Measurements from ENCODE around the gene CALR.

DNA sequence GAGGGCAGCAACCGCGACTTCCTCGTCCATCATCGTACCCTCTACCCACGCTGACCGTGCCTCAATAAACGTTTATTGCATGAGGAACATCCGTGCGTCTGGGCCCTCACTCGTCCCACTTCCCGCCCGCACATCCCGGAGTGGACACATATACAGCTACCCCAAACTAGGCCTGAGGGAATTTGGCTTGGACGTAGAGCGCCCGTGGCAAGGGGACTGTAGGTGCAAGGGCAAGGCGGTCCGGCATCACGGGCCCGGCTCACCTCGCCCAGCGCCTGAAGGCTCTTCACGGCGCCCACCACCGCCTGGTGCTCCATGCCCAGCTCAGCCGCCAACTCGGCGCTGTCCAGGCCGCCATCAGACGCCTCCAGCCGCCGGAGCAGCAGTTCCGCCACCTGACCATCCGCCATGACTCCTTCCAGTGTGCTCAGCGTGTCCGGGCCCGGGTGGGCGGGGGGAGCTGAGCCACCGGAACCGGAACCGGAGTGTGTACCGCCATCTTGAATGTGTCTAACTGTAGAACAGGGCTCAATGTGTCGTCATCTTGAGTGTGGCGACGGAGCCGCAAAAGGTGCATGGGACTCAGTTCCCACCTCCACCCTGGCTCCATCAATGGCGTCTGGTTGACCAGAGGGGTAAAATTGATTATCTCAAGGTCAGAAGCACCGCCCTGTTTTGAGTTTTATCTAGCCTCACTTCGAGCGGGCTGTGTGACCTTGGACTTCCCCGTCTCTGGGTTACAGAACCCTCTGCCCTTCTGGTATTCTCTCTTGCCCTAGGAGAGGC lies 4.9 kb upstream of the CALR start, which contains the start of gene FARSA:
- TF ChIP-seq OSR1 (CRISPR knock-in tag; IDR thresholded peaks at IDR 0.05) (no peak), PATZ1 (CRISPR knock-in tag; IDR thresholded peaks at IDR 0.05; ENCODE audit: borderline replicate concordance) (no peak)
- TF ChIP-seq, protein P1, sequence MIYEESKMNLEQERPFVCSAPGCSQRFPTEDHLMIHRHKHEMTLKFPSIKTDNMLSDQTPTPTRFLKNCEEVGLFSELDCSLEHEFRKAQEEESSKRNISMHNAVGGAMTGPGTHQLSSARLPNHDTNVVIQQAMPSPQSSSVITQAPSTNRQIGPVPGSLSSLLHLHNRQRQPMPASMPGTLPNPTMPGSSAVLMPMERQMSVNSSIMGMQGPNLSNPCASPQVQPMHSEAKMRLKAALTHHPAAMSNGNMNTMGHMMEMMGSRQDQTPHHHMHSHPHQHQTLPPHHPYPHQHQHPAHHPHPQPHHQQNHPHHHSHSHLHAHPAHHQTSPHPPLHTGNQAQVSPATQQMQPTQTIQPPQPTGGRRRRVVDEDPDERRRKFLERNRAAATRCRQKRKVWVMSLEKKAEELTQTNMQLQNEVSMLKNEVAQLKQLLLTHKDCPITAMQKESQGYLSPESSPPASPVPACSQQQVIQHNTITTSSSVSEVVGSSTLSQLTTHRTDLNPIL (CRISPR knock-in tag; IDR thresholded peaks at IDR 0.05; ENCODE audit: low read depth), result no peak
- TF ChIP-seq, protein P2, sequence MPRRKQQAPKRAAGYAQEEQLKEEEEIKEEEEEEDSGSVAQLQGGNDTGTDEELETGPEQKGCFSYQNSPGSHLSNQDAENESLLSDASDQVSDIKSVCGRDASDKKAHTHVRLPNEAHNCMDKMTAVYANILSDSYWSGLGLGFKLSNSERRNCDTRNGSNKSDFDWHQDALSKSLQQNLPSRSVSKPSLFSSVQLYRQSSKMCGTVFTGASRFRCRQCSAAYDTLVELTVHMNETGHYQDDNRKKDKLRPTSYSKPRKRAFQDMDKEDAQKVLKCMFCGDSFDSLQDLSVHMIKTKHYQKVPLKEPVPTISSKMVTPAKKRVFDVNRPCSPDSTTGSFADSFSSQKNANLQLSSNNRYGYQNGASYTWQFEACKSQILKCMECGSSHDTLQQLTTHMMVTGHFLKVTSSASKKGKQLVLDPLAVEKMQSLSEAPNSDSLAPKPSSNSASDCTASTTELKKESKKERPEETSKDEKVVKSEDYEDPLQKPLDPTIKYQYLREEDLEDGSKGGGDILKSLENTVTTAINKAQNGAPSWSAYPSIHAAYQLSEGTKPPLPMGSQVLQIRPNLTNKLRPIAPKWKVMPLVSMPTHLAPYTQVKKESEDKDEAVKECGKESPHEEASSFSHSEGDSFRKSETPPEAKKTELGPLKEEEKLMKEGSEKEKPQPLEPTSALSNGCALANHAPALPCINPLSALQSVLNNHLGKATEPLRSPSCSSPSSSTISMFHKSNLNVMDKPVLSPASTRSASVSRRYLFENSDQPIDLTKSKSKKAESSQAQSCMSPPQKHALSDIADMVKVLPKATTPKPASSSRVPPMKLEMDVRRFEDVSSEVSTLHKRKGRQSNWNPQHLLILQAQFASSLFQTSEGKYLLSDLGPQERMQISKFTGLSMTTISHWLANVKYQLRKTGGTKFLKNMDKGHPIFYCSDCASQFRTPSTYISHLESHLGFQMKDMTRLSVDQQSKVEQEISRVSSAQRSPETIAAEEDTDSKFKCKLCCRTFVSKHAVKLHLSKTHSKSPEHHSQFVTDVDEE (CRISPR knock-in tag; IDR thresholded peaks at IDR 0.05), result peak; percentile 74; the same call in 1 of the 2 replicates
